Osteoblast (primary cell): ENCODE measurements around the gene PAOX. TPM values are rescaled to one million over a fixed set of nuclear protein-coding genes. Genes with fewer than 3 reads are reported as not detected.
"Not testable (repeated sequence)": the region's sequence is repeated elsewhere in the genome, so short reads cannot be mapped to it uniquely, and the experiment has no call there.

Experiments
- DNase-seq: peaks from one replicate; pipeline ENCODE4 v3.0.0; 2011; ENCODE audit warnings: low spot score, mixed read lengths; ENCODE audit not compliant: insufficient read length; ENCODE audit errors: missing footprints
- H2AFZ ChIP-seq: 2 replicates; pipeline ENCODE4 v1.6.0; 2011; ENCODE audit warnings: mild to moderate bottlenecking, low read length
- H3K27ac ChIP-seq: 2 replicates; pipeline ENCODE4 v1.5.1; 2011; ENCODE audit warnings: mild to moderate bottlenecking, low read depth, low read length, moderate library complexity
- H3K27me3 ChIP-seq: 2 replicates; pipeline ENCODE4 v1.6.0; 2012; ENCODE audit warnings: mild to moderate bottlenecking, control low read depth, inconsistent platforms, low read length, moderate library complexity; ENCODE audit not compliant: insufficient read depth
- H3K36me3 ChIP-seq: 2 replicates; pipeline ENCODE4 v1.5.1; 2011; ENCODE audit warnings: mild to moderate bottlenecking, low read length, control low read depth, moderate library complexity; ENCODE audit not compliant: insufficient read depth
- H3K4me1 ChIP-seq: 2 replicates; pipeline ENCODE4 v1.5.1; 2011; ENCODE audit warnings: mild to moderate bottlenecking, low read length, control low read depth, moderate library complexity; ENCODE audit not compliant: insufficient read depth
- H3K4me2 ChIP-seq: 2 replicates; pipeline ENCODE4 v1.6.0; 2011; ENCODE audit warnings: mild to moderate bottlenecking, low read length; ENCODE audit not compliant: insufficient read depth
- H3K4me3 ChIP-seq: fragments of 200-600 bp; sonication (generic); 3 replicates; pipeline ENCODE4 v1.5.1; 2012; ENCODE audit warnings: mild to moderate bottlenecking, low read length, inconsistent platforms; ENCODE audit not compliant: insufficient read depth
- H3K79me2 ChIP-seq: 2 replicates; pipeline ENCODE4 v1.6.0; 2012; ENCODE audit warnings: mild to moderate bottlenecking, low read length, control low read depth, inconsistent platforms; ENCODE audit not compliant: insufficient read depth
- H3K9me3 ChIP-seq: 2 replicates; pipeline ENCODE4 v1.5.1; 2011; ENCODE audit warnings: low read depth, low read length, control low read depth
- H4K20me1 ChIP-seq: 2 replicates; pipeline ENCODE4 v1.6.0; 2012; ENCODE audit warnings: mild to moderate bottlenecking, low read length, control low read depth; ENCODE audit not compliant: insufficient read depth
- total RNA-seq: library from RNA; depleted of rRNA; stranded (reverse); fragments of >200 nt; gene quantifications from 2 replicates; pipeline ENCODE4 v1.2.3, GENCODE V29; 2012
- TF ChIP-seq, protein P1 (sequence below): IDR thresholded peaks from 2 replicates; pipeline ENCODE4 v1.5.1; 2011; ENCODE audit warnings: mild to moderate bottlenecking, low read depth, low read length, moderate library complexity; ENCODE audit errors: extremely low read depth

PAOX gene
- total RNA-seq, 1 donor, result 7.6 TPM

GRCh38 chr10:133373174-133374090 is 5.6 kb upstream of the PAOX start, which contains the start of gene ECHS1:
TSS of gene ECHS1 (minus strand) at chr10:133373354. CDS start at chr10:133373333, 21 bp downstream.
- Histone ChIP-seq H3K27me3 (no peaks in the 10 kb centered on the region), H4K20me1 (peaks cover 3% of the 10 kb centered on the region), H3K79me2 (peaks cover 4% of the 10 kb centered on the region), H3K4me3 (peak within 1 kb of the TSS; percentile 82), H3K4me1 (peaks cover 5% of the 10 kb centered on the region), H3K36me3 (peaks cover 17% of the 10 kb centered on the region), H2AFZ (no peak within 1 kb of the TSS), H3K4me2 (peak within 1 kb of the TSS; percentile 79), H3K27ac (no peak within 1 kb of the TSS), H3K9me3 (no peaks in the 10 kb centered on the region)
- TF ChIP-seq, protein P1, sequence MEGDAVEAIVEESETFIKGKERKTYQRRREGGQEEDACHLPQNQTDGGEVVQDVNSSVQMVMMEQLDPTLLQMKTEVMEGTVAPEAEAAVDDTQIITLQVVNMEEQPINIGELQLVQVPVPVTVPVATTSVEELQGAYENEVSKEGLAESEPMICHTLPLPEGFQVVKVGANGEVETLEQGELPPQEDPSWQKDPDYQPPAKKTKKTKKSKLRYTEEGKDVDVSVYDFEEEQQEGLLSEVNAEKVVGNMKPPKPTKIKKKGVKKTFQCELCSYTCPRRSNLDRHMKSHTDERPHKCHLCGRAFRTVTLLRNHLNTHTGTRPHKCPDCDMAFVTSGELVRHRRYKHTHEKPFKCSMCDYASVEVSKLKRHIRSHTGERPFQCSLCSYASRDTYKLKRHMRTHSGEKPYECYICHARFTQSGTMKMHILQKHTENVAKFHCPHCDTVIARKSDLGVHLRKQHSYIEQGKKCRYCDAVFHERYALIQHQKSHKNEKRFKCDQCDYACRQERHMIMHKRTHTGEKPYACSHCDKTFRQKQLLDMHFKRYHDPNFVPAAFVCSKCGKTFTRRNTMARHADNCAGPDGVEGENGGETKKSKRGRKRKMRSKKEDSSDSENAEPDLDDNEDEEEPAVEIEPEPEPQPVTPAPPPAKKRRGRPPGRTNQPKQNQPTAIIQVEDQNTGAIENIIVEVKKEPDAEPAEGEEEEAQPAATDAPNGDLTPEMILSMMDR, result no peak
- peak; percentile 100 for DNase-seq

DNA sequence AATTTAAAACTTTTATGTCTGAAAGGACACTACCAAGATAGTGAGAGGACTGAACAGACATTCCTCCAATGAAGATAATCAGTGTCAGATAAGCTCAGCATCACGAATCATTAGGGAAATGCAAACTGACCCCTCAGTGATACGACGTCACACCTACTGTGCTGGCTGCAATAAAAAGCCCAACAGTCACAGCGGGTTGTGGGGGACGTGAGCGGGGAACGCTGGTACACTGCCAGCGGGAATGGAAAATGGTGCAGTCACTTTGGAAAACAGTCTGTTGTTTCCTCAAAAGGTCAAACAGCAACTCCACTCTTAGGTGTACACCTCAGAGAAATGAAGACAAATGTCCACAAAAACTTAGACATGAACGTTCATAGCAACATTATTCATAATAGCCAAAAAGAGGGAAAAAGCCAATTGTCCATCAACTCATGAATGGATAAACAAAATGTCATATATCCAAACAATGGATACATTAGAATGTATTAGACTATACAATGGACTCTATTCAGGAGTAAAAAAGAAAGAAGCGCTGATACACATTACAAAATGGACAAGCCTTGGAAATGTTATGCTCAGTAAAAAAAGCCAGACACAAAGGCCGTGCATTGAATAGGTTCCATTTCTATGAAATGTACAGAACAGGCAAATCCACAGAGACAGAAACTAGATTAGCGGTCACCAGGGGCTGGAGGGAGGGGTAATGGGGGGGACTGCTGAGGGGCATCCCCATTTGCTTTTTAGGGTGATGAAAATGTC is 3.5 kb upstream of the PAOX start:
- H3K4me1 ChIP-seq, result peaks cover 5% of the 10 kb centered on the region
- H3K27ac ChIP-seq, result no peak overlapping the region
- no peak overlapping the region for H3K4me3 ChIP-seq
- peaks cover 4% of the 10 kb centered on the region for H3K79me2 ChIP-seq
- no peaks in the 10 kb centered on the region for H3K9me3 ChIP-seq
- no peak overlapping the region for H2AFZ ChIP-seq
- H3K27me3 ChIP-seq, result no peaks in the 10 kb centered on the region
- TF ChIP-seq, protein P1, result no peak
- peaks cover 3% of the 10 kb centered on the region for H4K20me1 ChIP-seq
- no peak overlapping the region for H3K4me2 ChIP-seq
- DNase-seq, result no peak
- no peaks in the 10 kb centered on the region for H3K36me3 ChIP-seq

- H3K27ac ChIP-seq, DNase-seq, H3K36me3 ChIP-seq, H3K4me2 ChIP-seq, H3K27me3 ChIP-seq, H3K4me1 ChIP-seq, H3K4me3 ChIP-seq, H4K20me1 ChIP-seq, H3K79me2 ChIP-seq, H2AFZ ChIP-seq, H3K9me3 ChIP-seq: not testable (repeated sequence)
Measured at GRCh38 chr10:133376183-133376582, 2.9 kb upstream of the PAOX start.

DNA sequence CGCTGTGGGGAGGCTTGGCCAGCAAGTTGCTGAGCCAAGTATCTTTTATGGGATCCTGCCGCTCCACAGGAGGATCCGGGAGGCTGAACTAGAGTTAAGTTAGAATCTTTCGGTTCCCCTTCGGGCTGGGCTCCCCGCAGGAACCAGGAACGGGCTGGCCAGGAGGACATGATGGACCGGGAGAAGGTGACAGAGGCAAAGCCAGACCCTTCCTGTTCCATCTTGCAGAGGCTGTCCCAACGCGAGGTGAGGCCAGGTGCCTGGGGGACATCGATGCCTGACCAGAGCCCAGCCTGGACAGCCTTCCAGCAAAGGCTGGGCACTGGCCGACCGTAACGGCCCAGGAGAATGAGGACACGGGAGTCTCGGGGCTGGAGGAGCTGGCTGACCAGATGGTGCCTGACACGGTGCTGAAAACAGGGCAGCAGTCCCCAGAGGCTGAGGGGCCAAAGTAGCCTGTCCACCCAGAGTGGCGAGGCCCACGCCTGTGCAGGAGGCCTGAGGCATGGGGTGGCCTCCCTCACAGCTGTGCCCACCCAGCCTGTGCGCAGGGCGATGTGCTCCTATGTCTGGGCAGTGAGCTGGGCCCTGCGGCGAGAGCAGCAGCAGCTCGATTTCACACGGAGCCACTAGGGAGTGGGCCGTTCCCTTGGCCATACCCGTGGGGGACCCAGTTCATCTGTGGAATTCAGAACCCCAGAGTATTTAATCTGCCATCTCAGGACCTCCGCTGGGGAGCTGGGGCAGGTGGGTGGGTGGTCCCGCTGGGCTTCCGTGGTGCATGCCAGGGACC is 1.8 kb upstream of the PAOX start:
- H3K9me3 ChIP-seq, result no peaks in the 10 kb centered on the region
- no peak for DNase-seq
- H3K79me2 ChIP-seq, result peaks cover 1% of the 10 kb centered on the region
- peaks cover 5% of the 10 kb centered on the region for H3K4me1 ChIP-seq
- H3K36me3 ChIP-seq, result no peaks in the 10 kb centered on the region
- no peak overlapping the region for H3K27ac ChIP-seq
- peak overlapping the region; percentile 96 for H3K4me2 ChIP-seq
- no peaks in the 10 kb centered on the region for H3K27me3 ChIP-seq
- TF ChIP-seq, protein P1, result no peak
- H4K20me1 ChIP-seq, result no peaks in the 10 kb centered on the region
- no peak overlapping the region for H2AFZ ChIP-seq
- H3K4me3 ChIP-seq, result no peak overlapping the region
